Transverse colon (tissue), 4 donors: ENCODE measurements around the gene N4BP2L1. TPM values are rescaled to one million over a fixed set of nuclear protein-coding genes. Genes with fewer than 3 reads are reported as not detected.

ENCODE experiments used
- DNase-seq: peaks from one replicate; pipeline ENCODE4 v3.0.0-alpha.2; 2019
- H3K27ac ChIP-seq, 4 donors: fragments of 200-600 bp; sonication (generic); 2 replicates each; pipeline ENCODE4 v1.5.1; 2016 to 2018; ENCODE audit warnings: inconsistent platforms in 4 of 4
- H3K27me3 ChIP-seq: fragments of 200-600 bp; sonication (generic); 2 replicates; pipeline ENCODE4 v1.5.1; 2017; ENCODE audit warnings: inconsistent platforms
- H3K36me3 ChIP-seq, 4 donors: fragments of 200-600 bp; sonication (generic); 2 replicates each; pipeline ENCODE4 v1.5.1; 2017 to 2019; ENCODE audit warnings: inconsistent platforms in 4 of 4
- H3K4me1 ChIP-seq, 4 donors: fragments of 200-600 bp; sonication (generic); 2 replicates each; pipeline ENCODE4 v1.5.1; 2017 to 2020; ENCODE audit warnings: inconsistent platforms in 4 of 4
- H3K4me3 ChIP-seq, 4 donors: fragments of 200-600 bp; sonication (generic); 1 replicate in 1 of 4; 2 replicates in 3 of 4; pipeline versions ENCODE4 v1.5.1 to v1.6.1; 2017 to 2019; ENCODE audit warnings: inconsistent platforms in 4 of 4
- H3K9me3 ChIP-seq, 2 donors: fragments of 200-600 bp; sonication (generic); 2 replicates each; pipeline ENCODE4 v1.5.1; 2017 to 2019; ENCODE audit warnings: inconsistent platforms in 2 of 2
- CTCF ChIP-seq, 5 experiments: fragments of 200-600 bp in 3 of 5; fragments of 450-650 bp in 2 of 5; sonication (generic) in 3 of 5; IDR thresholded peaks; 1 replicate in 2 of 5; 2 replicates in 3 of 5; pipeline ENCODE4 v1.5.1; 2016 to 2017; ENCODE audit warnings: antibody characterized with exemption in 5 of 5, inconsistent platforms in 3 of 5, mild to moderate bottlenecking in 2 of 5, moderate library complexity in 1 of 5
- EP300 ChIP-seq: sonication (generic); formaldehyde crosslinking; IDR thresholded peaks from one replicate; pipeline ENCODE4 v1.6.1; 2017; ENCODE audit warnings: antibody characterized with exemption, low read depth
- POLR2A ChIP-seq: fragments of 450-650 bp; IDR thresholded peaks from one replicate; pipeline ENCODE4 v1.6.1; 2016; ENCODE audit warnings: antibody characterized with exemption, mild to moderate bottlenecking, moderate library complexity
- POLR2AphosphoS5 ChIP-seq, 3 donors: sonication (generic); formaldehyde crosslinking; IDR thresholded peaks; one replicate each; pipeline ENCODE4 v1.6.1; 2016; ENCODE audit warnings: antibody characterized with exemption in 3 of 3
- WGBS, 2 donors: methylation state at CpG; one replicate each; pipeline ENCODE4 v1.1.5; 2018; ENCODE audit warnings: low coverage in 1 of 2; 5-methylcytosine and 5-hydroxymethylcytosine counted together
- in situ Hi-C, 4 donors: fragments of 200-750 bp; cut with MboI; loops; one replicate each; pipeline versions ENCODE4 v1.15.0 to v1.15.1; 2017; ENCODE audit warnings: low sequenced_read_pairs in 3 of 4, low pct_ligation_motif_present in 1 of 4, low pct_unique_long_range_greater_than_20kb in 1 of 4
- intact Hi-C: fragments of 100-400 bp; cut with DNase I; formaldehyde crosslinking; loops from one replicate; pipeline ENCODE4 v1.15.1; 2023; ENCODE audit warnings: low total_unique reads
- total RNA-seq, 4 donors: library from RNA; depleted of rRNA; stranded (reverse); fragments of >200 nt; gene quantifications; one replicate each; pipeline ENCODE4 v1.1.0, GENCODE V29; 2016

The N4BP2L1 gene
- total RNA-seq, 4 donors from 2014 or later = 1.5 to 25.1 (median 8.9) TPM

GRCh38 chr13:32448972-32449371 is 21.0 kb upstream of the N4BP2L1 start:
- intact Hi-C loops (loop anchor here (5.0 kb wide), 1 partner anchor 1283 kb away; no protein-coding TSS in a partner anchor), in situ Hi-C loops (no loop called here)
- H3K27me3 ChIP-seq = no peaks in the 10 kb centered on the region
- DNase-seq = no peak
- H3K9me3 ChIP-seq = no peaks in the 10 kb centered on the region
- no peak overlapping the region for H3K4me3 ChIP-seq
- TF ChIP-seq EP300 = no peak
- TF ChIP-seq POLR2AphosphoS5 (IDR thresholded peaks at IDR 0.05) = no peak
- TF ChIP-seq CTCF (IDR thresholded peaks at IDR 0.05) = no peak
- TF ChIP-seq POLR2A = no peak
- H3K27ac ChIP-seq = no peak overlapping the region
- no peaks in the 10 kb centered on the region for H3K4me1 ChIP-seq
- WGBS, 2 donors = 88 to 93% methylated on average over 1 of the region's 1 CpG
- no peaks in the 10 kb centered on the region for H3K36me3 ChIP-seq

GRCh38 chr13:32447894-32448623 is 20.1 kb upstream of the N4BP2L1 start:
- no peaks in the 10 kb centered on the region for H3K27me3 ChIP-seq
- in situ Hi-C loops (no loop called here), intact Hi-C loops (loop anchor here (5.0 kb wide), 1 partner anchor 1284 kb away; no protein-coding TSS in a partner anchor)
- no peaks in the 10 kb centered on the region for H3K36me3 ChIP-seq
- H3K9me3 ChIP-seq = no peaks in the 10 kb centered on the region
- H3K4me1 ChIP-seq = no peaks in the 10 kb centered on the region
- no peak overlapping the region for H3K4me3 ChIP-seq
- H3K27ac ChIP-seq = no peak overlapping the region
- no peak for DNase-seq
- TF ChIP-seq EP300 (no peak), CTCF (IDR thresholded peaks at IDR 0.05) (no peak), POLR2A (no peak), POLR2AphosphoS5 (IDR thresholded peaks at IDR 0.05) (no peak)

DNA sequence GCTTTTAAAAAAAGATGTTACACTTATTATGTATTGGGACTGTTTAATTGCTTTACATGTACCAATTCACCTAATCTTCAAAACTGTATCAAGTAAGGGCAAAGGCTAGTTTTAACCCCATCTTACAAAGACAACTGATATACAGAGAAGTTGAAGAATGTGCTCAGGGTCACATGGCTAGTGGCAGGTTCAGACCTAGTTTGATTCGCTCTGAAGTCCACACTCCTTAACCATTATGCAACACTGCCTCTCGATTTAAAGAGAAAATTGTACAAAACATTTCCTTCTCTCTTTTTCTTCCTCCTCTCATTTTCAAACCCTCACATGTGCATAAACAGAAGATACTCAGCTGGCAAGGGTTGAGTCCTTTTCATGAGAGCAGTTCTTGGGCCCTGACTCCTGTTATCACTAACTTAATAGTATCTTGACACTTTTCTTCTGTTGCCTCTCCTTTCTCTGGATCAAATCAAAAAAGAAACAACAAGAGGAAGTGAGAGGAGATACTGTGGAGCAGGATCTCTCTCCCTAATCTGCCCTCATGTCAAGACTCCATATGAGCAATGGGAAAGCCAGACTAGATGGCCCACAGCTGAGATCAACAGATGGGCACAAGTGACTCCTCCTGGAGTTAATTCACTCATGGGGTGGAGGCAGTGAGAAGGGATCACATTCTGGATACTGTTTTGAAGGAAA is 19.0 kb upstream of the N4BP2L1 start:
- H3K4me3 ChIP-seq = no peak overlapping the region
- in situ Hi-C loops = no loop called here
- 82 to 86% methylated on average over 2 of the region's 2 CpGs for WGBS, 2 donors
- H3K4me1 ChIP-seq = peaks cover 0 to 3% (median 0%) of the 10 kb centered on the region in 4 donors
- intact Hi-C loops = loop anchor here (5.0 kb wide), 1 partner anchor 1285 kb away; no protein-coding TSS in a partner anchor
- DNase-seq = no peak
- TF ChIP-seq EP300 = no peak
- no peak for TF ChIP-seq POLR2A
- no peak for TF ChIP-seq POLR2AphosphoS5 (IDR thresholded peaks at IDR 0.05)
- TF ChIP-seq CTCF (IDR thresholded peaks at IDR 0.05) = no peak
- no peaks in the 10 kb centered on the region for H3K27me3 ChIP-seq
- H3K9me3 ChIP-seq = no peaks in the 10 kb centered on the region
- no peak overlapping the region for H3K27ac ChIP-seq
- H3K36me3 ChIP-seq = no peaks in the 10 kb centered on the region

DNA sequence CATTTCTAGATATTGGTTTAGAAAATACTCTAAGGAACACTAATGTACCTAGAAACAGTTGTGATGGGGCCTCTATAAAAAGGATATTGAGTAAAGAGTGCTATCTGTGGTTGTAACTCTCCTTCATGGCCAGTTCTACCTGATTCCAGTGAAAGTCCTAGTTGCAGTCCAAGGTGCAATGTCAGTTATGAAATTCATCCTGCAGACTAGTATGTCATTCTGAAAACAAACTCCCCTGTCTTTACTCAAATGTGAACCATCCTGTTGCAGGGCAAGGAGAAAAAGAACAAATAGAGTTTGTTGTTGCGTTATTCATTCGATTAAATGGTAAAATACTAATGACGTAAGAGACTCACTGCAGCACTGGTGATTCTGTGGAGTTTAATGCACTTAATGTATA is 18.3 kb upstream of the N4BP2L1 start:
- Histone ChIP-seq H3K4me1 (peaks cover 0 to 3% (median 0%) of the 10 kb centered on the region in 4 donors), H3K36me3 (no peaks in the 10 kb centered on the region), H3K27ac (no peak overlapping the region), H3K4me3 (no peak overlapping the region), H3K9me3 (no peaks in the 10 kb centered on the region), H3K27me3 (no peaks in the 10 kb centered on the region)
- 97 to 100% methylated on average over 3 of the region's 3 CpGs for WGBS, 2 donors
- no peak for TF ChIP-seq POLR2AphosphoS5 (IDR thresholded peaks at IDR 0.05)
- in situ Hi-C loops = no loop called here
- intact Hi-C loops = loop anchor here (5.0 kb wide), 1 partner anchor 1286 kb away; no protein-coding TSS in a partner anchor
- no peak for DNase-seq
